Right lobe of liver (tissue), 4 donors: ENCODE measurements around the gene RNF150.

Experiments
- POLR2A ChIP-seq: fragments of 450-650 bp; IDR thresholded peaks from one replicate; pipeline ENCODE4 v1.6.1; 2017; ENCODE audit warnings: antibody characterized with exemption, mild to moderate bottlenecking
- TF ChIP-seq, protein P1 (sequence below), 4 donors: fragments of 200-600 bp in 3 of 4; fragments of 450-650 bp in 1 of 4; IDR thresholded peaks; one replicate each; pipeline versions ENCODE4 v1.5.1 to v1.8.0; 2016 to 2022; ENCODE audit warnings: antibody characterized with exemption in 4 of 4, mild to moderate bottlenecking in 2 of 4
- donor health status: DM: no; HTN: no; CAD: no.
- donor health status: DM: no; HTN: no; CAD: no.
- donor health status: DM: no; HTN: yes; CAD: no.

- TF ChIP-seq, protein P1, sequence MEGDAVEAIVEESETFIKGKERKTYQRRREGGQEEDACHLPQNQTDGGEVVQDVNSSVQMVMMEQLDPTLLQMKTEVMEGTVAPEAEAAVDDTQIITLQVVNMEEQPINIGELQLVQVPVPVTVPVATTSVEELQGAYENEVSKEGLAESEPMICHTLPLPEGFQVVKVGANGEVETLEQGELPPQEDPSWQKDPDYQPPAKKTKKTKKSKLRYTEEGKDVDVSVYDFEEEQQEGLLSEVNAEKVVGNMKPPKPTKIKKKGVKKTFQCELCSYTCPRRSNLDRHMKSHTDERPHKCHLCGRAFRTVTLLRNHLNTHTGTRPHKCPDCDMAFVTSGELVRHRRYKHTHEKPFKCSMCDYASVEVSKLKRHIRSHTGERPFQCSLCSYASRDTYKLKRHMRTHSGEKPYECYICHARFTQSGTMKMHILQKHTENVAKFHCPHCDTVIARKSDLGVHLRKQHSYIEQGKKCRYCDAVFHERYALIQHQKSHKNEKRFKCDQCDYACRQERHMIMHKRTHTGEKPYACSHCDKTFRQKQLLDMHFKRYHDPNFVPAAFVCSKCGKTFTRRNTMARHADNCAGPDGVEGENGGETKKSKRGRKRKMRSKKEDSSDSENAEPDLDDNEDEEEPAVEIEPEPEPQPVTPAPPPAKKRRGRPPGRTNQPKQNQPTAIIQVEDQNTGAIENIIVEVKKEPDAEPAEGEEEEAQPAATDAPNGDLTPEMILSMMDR (IDR thresholded peaks at IDR 0.05), result no peak
- no peak for TF ChIP-seq POLR2A
These were observed 5.4 kb downstream of the RNF150 start for GRCh38 chr4:141127884-141128283.
